SJSA1 (cell line): ENCODE results near the gene TMEM47. TPM values are rescaled to one million over a fixed set of nuclear protein-coding genes. Genes with fewer than 3 reads are reported as not detected.

Experiments
- DNase-seq, 2 experiments: peaks; one replicate each; pipeline ENCODE4 v3.0.0-alpha.2; 2015 to 2020; ENCODE audit warnings: low spot score in 2 of 2, low read depth in 1 of 2
- H3K27ac ChIP-seq: fragments of 250-450 bp; sonication (Bioruptor Pico); 2 replicates; pipeline ENCODE4 v1.5.1; 2020; ENCODE audit warnings: mild to moderate bottlenecking, moderate library complexity
- H3K27me3 ChIP-seq: fragments of 250-450 bp; sonication (Bioruptor Pico); replicated peaks from 2 replicates; pipeline ENCODE4 v1.5.1; 2020; ENCODE audit warnings: mild to moderate bottlenecking, moderate library complexity
- H3K36me3 ChIP-seq: fragments of 250-450 bp; sonication (Bioruptor Pico); 2 replicates; pipeline ENCODE4 v1.5.1; 2020; ENCODE audit warnings: mild to moderate bottlenecking
- H3K4me1 ChIP-seq: fragments of 250-450 bp; sonication (Bioruptor Pico); replicated peaks from 2 replicates; pipeline ENCODE4 v1.6.1; 2021; ENCODE audit warnings: mild to moderate bottlenecking
- H3K4me3 ChIP-seq: fragments of 250-450 bp; sonication (Bioruptor Pico); 2 replicates; pipeline ENCODE4 v1.5.1; 2020; ENCODE audit warnings: mild to moderate bottlenecking
- H3K9me3 ChIP-seq: fragments of 250-450 bp; sonication (Bioruptor Pico); replicated peaks from 2 replicates; pipeline ENCODE4 v1.5.1; 2020; ENCODE audit warnings: mild to moderate bottlenecking
- total RNA-seq: library from RNA; depleted of rRNA; stranded (reverse); fragments of >200 nt; shearing (Covaris generic); gene quantifications from 2 replicates; pipeline ENCODE4 v1.2.3, GENCODE V29; 2014

The TMEM47 gene
- total RNA-seq, 1 experiment from 2014 or later: 59.6 TPM

- H3K36me3 ChIP-seq: 0 out of 2 replicates have a peak, but pooled peaks cover 2% of the 10 kb centered on the region
- peak in 1 of 2 experiments; percentile 24 for DNase-seq
- H3K27ac ChIP-seq: no peak overlapping the region
- H3K27me3 ChIP-seq: no peaks in the 10 kb centered on the region
- H3K4me1 ChIP-seq: peaks cover 4% of the 10 kb centered on the region
- no peaks in the 10 kb centered on the region for H3K9me3 ChIP-seq
- H3K4me3 ChIP-seq: no peak overlapping the region
Measured at GRCh38 chrX:34631479-34632220, 25.4 kb downstream of the TMEM47 start.

DNA sequence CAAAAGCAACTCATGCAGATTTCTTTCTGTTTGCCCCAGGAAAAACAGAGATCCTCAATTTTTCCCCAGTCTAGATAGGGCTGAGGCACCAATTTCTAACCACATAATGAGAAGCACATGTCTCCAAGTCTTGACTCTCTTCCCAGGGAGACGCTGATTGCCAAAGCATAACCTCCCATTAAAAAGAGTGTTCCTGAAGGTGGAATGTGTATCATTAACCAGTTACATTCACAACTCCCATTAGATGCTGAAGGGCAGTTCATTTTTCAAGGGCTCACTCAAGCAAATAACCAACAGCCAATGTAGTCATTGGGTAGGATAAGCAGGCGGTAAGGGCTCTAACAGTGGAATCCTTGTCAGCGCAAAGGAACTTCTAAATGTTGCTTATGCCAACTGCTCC, 27.5 kb downstream of the TMEM47 start:
- Histone ChIP-seq H3K27me3 (no peaks in the 10 kb centered on the region), H3K9me3 (no peaks in the 10 kb centered on the region), H3K36me3 (0 out of 2 replicates have a peak, but pooled peaks cover 2% of the 10 kb centered on the region), H3K27ac (no peak overlapping the region), H3K4me3 (no peak overlapping the region), H3K4me1 (peaks cover 4% of the 10 kb centered on the region)
- no peak for DNase-seq

DNA sequence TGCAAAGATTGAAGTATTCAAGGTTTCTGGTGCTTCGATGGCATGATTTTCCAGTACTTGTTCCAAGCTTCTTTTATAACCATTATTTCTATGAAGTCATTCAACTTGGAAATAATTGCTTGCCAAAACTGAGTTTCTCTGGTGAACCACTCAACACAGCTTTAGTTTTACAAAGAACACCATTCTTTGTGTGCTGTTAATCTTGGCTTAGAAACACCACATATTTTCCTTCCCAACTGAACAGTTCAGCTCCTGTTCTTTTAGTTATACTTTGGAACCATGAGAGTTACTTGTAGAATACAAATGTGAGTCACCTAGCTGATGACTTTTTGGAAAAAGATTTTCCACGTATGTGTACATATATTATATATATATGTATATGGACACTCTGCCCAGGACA, 32.7 kb downstream of the TMEM47 start:
- no peaks in the 10 kb centered on the region for H3K9me3 ChIP-seq
- no peaks in the 10 kb centered on the region for H3K36me3 ChIP-seq
- no peak for DNase-seq
- H3K27me3 ChIP-seq: no peaks in the 10 kb centered on the region
- H3K4me1 ChIP-seq: no peaks in the 10 kb centered on the region
- no peak overlapping the region for H3K4me3 ChIP-seq
- H3K27ac ChIP-seq: no peak overlapping the region

DNA sequence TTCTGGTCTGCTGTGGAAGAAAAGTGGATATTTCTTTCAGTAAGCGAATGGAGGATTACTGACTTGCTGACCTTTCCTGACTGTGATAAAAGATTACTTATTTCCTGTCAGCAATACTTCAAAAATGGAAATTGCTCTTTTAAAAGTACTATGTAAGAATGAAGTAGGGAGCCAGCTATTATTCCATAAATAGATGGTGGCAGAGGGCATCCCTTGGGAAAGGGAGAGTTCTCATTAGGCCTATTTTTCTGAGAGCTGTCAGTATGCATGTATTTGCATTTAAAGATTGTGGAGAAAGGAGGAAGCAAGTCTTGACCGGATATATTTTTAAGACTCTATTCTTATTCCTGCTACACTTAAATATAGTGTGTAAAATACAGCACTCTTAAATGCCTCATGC, 37.2 kb downstream of the TMEM47 start:
- Histone ChIP-seq H3K27me3 (no peaks in the 10 kb centered on the region), H3K36me3 (no peaks in the 10 kb centered on the region), H3K4me3 (no peak overlapping the region), H3K4me1 (no peaks in the 10 kb centered on the region), H3K9me3 (no peaks in the 10 kb centered on the region), H3K27ac (no peak overlapping the region)
- no peak for DNase-seq

DNA sequence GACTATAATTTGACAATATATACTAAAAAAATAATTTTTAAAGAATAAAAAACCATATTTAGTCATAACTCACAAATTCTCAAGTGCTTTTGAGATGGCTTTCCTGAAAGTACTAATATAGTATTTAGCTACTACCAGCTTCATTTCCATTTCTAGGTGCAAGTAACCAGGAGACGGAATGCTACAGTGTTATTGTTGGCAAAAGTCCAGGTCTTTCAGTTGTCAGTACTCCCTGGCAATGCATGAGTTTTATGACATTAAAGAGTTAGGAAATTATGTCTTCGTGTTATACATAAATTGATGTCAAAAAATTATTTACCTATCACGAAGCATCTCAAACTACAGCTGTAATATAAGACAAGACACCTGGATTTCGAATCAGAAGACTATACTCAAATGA, 45.0 kb downstream of the TMEM47 start:
- Histone ChIP-seq H3K4me3 (no peak overlapping the region), H3K27ac (no peak overlapping the region), H3K27me3 (no peaks in the 10 kb centered on the region), H3K9me3 (no peaks in the 10 kb centered on the region), H3K4me1 (no peaks in the 10 kb centered on the region), H3K36me3 (no peaks in the 10 kb centered on the region)
- DNase-seq: no peak

DNA sequence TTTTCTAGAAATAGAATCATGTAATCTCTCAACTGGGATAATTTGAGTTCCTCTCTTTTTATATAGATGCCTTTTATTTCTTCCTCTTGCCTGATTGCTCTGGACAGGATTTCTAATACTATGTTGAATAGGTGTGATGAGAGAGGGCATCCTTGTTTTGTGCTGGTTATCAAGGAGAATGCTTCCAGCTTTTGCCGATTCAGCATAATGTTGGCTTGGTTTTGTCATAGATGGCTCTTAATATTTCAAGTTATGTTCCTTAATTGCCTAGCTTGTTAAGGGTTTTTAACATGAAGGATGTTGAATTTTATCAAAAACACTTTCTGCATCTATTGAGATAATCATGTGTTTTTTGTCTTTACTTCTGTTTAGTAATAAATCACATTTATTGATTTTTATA, 58.7 kb downstream of the TMEM47 start:
- no peak overlapping the region for H3K4me3 ChIP-seq
- no peak for DNase-seq
- H3K36me3 ChIP-seq: no peaks in the 10 kb centered on the region
- H3K9me3 ChIP-seq: no peaks in the 10 kb centered on the region
- H3K4me1 ChIP-seq: no peaks in the 10 kb centered on the region
- H3K27me3 ChIP-seq: no peaks in the 10 kb centered on the region
- no peak overlapping the region for H3K27ac ChIP-seq

DNA sequence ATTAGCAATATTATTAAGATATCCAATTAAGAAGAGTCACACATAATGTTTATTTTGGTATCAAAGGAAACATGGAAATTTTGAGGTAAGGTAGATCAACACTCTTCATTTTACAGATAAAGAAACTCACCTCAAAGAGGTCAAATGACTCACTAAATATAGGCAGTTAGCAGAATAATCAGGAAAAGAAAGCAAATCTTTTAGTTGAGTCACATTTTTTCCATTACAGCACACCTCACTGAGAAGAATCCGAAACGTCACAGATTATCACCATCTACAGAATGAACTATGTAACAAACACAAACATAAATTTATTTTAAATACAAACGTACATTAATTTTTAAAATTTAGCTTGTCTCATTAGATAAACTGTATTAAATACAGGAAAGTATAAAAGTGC, 70.1 kb downstream of the TMEM47 start:
- Histone ChIP-seq H3K36me3 (no peaks in the 10 kb centered on the region), H3K27ac (no peak overlapping the region), H3K27me3 (no peaks in the 10 kb centered on the region), H3K4me1 (no peaks in the 10 kb centered on the region), H3K4me3 (no peak overlapping the region), H3K9me3 (no peaks in the 10 kb centered on the region)
- DNase-seq: no peak

- Histone ChIP-seq H3K27ac (no peak overlapping the region), H3K36me3 (no peaks in the 10 kb centered on the region), H3K4me3 (no peak overlapping the region), H3K4me1 (no peaks in the 10 kb centered on the region), H3K27me3 (no peaks in the 10 kb centered on the region), H3K9me3 (no peaks in the 10 kb centered on the region)
- DNase-seq: no peak
Measured at GRCh38 chrX:34586346-34586911, 70.7 kb downstream of the TMEM47 start.

- no peaks in the 10 kb centered on the region for H3K9me3 ChIP-seq
- H3K4me1 ChIP-seq: no peaks in the 10 kb centered on the region
- H3K36me3 ChIP-seq: no peaks in the 10 kb centered on the region
- H3K27ac ChIP-seq: no peak overlapping the region
- no peak overlapping the region for H3K4me3 ChIP-seq
- H3K27me3 ChIP-seq: no peaks in the 10 kb centered on the region
- no peak for DNase-seq
Measured at GRCh38 chrX:34585561-34585960, 71.5 kb downstream of the TMEM47 start.

- no peaks in the 10 kb centered on the region for H3K9me3 ChIP-seq
- no peaks in the 10 kb centered on the region for H3K27me3 ChIP-seq
- no peak overlapping the region for H3K27ac ChIP-seq
- no peaks in the 10 kb centered on the region for H3K4me1 ChIP-seq
- H3K36me3 ChIP-seq: no peaks in the 10 kb centered on the region
- H3K4me3 ChIP-seq: no peak overlapping the region
- no peak for DNase-seq
Measured at GRCh38 chrX:34584781-34585180, 72.3 kb downstream of the TMEM47 start.

GRCh38 chrX:34580069-34580468, 77.0 kb downstream of the TMEM47 start:
- Histone ChIP-seq H3K27ac (no peak overlapping the region), H3K9me3 (no peaks in the 10 kb centered on the region), H3K4me1 (no peaks in the 10 kb centered on the region), H3K36me3 (no peaks in the 10 kb centered on the region), H3K27me3 (no peaks in the 10 kb centered on the region), H3K4me3 (no peak overlapping the region)
- no peak for DNase-seq

DNA sequence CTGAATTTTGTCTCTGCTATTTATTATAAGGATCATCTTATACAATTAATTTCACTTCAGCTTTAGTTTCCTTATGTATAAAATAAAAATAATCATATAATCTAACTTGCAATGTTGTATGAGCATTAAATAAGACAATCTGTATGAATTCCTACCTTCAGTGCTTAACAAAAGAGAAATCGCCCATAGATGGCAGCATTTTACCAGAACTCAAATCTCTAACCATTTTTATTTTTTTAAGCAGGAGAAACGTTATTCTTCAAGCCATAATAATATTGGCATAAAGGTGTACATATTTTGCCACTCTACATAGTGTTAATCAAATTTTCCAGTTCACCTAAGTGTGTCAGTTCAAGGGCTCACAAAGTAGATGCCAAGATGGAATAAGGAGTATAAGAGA, 78.8 kb downstream of the TMEM47 start:
- no peaks in the 10 kb centered on the region for H3K36me3 ChIP-seq
- no peaks in the 10 kb centered on the region for H3K9me3 ChIP-seq
- no peaks in the 10 kb centered on the region for H3K27me3 ChIP-seq
- peak in 1 of 2 experiments; percentile 10 for DNase-seq
- no peak overlapping the region for H3K4me3 ChIP-seq
- H3K27ac ChIP-seq: no peak overlapping the region
- no peaks in the 10 kb centered on the region for H3K4me1 ChIP-seq
